Spleen (tissue), 11 donors: ENCODE data around the gene LRP2. TPM values are rescaled to one million over a fixed set of nuclear protein-coding genes. Genes with fewer than 3 reads are reported as not detected.
"Not testable (repeated sequence)": the region's sequence is repeated elsewhere in the genome, so short reads cannot be mapped to it uniquely, and the experiment has no call there.

Experiments used
- DNase-seq: peaks from one replicate; pipeline ENCODE4 v3.0.0-alpha.2; 2020
- H3K27ac ChIP-seq, 8 donors: fragments of 200-600 bp; sonication (generic) in 7 of 8; 1 replicate in 4 of 8; 2 replicates in 4 of 8; pipeline versions ENCODE4 v1.5.0 to v1.8.0; 2016 to 2021; ENCODE audit warnings: inconsistent platforms in 4 of 8, mild to moderate bottlenecking in 4 of 8, moderate library complexity in 1 of 8
- H3K27me3 ChIP-seq, 7 donors: fragments of 200-600 bp; sonication (generic) in 6 of 7; replicated peaks in 1 of 7; 1 replicate in 4 of 7; 2 replicates in 3 of 7; pipeline versions ENCODE4 v1.5.0 to v1.8.0; 2016 to 2021; ENCODE audit warnings: inconsistent platforms in 3 of 7, mild to moderate bottlenecking in 1 of 7
- H3K36me3 ChIP-seq, 6 donors: fragments of 200-600 bp; sonication (generic) in 5 of 6; 1 replicate in 4 of 6; 2 replicates in 2 of 6; pipeline versions ENCODE4 v1.5.0 to v1.8.0; 2016 to 2021; ENCODE audit warnings: inconsistent platforms in 2 of 6
- H3K4me1 ChIP-seq, 6 donors: fragments of 200-600 bp; sonication (generic) in 5 of 6; 1 replicate in 3 of 6; 2 replicates in 3 of 6; pipeline versions ENCODE4 v1.5.0 to v1.8.0; 2016 to 2021; ENCODE audit warnings: inconsistent platforms in 3 of 6
- H3K4me3 ChIP-seq, 8 donors: fragments of 200-600 bp; sonication (generic) in 7 of 8; 1 replicate in 4 of 8; 2 replicates in 4 of 8; pipeline versions ENCODE4 v1.5.0 to v1.8.0; 2016 to 2021; ENCODE audit warnings: inconsistent platforms in 4 of 8, mild to moderate bottlenecking in 4 of 8, moderate library complexity in 2 of 8
- H3K9me3 ChIP-seq, 8 donors: fragments of 200-600 bp; sonication (generic) in 7 of 8; 1 replicate in 4 of 8; 2 replicates in 4 of 8; pipeline versions ENCODE4 v1.5.0 to v1.8.0; 2016 to 2021; ENCODE audit warnings: inconsistent platforms in 4 of 8
- POLR2A ChIP-seq, 3 donors: fragments of 450-650 bp; IDR thresholded peaks; one replicate each; pipeline ENCODE4 v1.5.1; 2017; ENCODE audit warnings: antibody characterized with exemption in 3 of 3, mild to moderate bottlenecking in 1 of 3
- POLR2AphosphoS5 ChIP-seq, 3 donors: sonication (generic); formaldehyde crosslinking; IDR thresholded peaks; one replicate each; pipeline ENCODE4 v1.5.1; 2017; ENCODE audit warnings: antibody characterized with exemption in 3 of 3
- WGBS, 5 donors: extraction: QIAGEN DNeasy Blood & Tissue Kit in 3 of 5; methylation state at CpG; one replicate each; pipeline versions ENCODE4 v1.1.5 to v1.1.7; 2013 to 2018; 5-methylcytosine and 5-hydroxymethylcytosine counted together
- intact Hi-C: fragments of 100-400 bp; cut with DNase I; formaldehyde crosslinking; loops from one replicate; pipeline ENCODE4 v1.15.0; 2023; ENCODE audit warnings: low total_unique reads
- polyA plus RNA-seq, 3 donors: library from polyadenylated mRNA; stranded (reverse); fragments of 200-250 nt; gene quantifications; one replicate each; pipeline ENCODE4 v1.2.1, GENCODE V29; 2013
- total RNA-seq, 7 donors: library from RNA; depleted of rRNA in 3 of 7; stranded (reverse); fragments of >200 nt in 3 of 7; fragmentation: NEBNext Ultra II Directional in 4 of 7; extraction: Animal tissue kit (Norgen Biotek cat#: 25700) in 4 of 7; gene quantifications; one replicate each; pipeline versions ENCODE4 v1.1.0 to v1.2.1, GENCODE V29; 2016 to 2021
- TF ChIP-seq, protein P1 (sequence below), 11 experiments: fragments of 200-600 bp in 7 of 11; fragments of 450-650 bp in 4 of 11; sonication (generic) in 4 of 11; IDR thresholded peaks in 8 of 11; conservative IDR thresholded peaks in 3 of 11; 1 replicate in 7 of 11; 2 replicates in 4 of 11; pipeline versions ENCODE4 v1.4.0 to v1.8.0; 2016 to 2021; ENCODE audit warnings: antibody characterized with exemption in 11 of 11, inconsistent platforms in 4 of 11, mild to moderate bottlenecking in 1 of 11
- donor health status: healthy with polysubstance abuse.
- donor health status: DM: no; HTN: no; CAD: no; lungs with moderate emphysema.
- donor health status: DM: no; HTN: no; CAD: no.
- donor health status: Bipolar disorder and iron deficiency.
- donor health status: healthy.
- donor health status: DM: no; HTN: no; CAD: no.
- donor health status: DM: yes; HTN: yes; CAD: no.

The LRP2 gene
- total and polyA plus RNA-seq, 10 donors: not detected

DNA sequence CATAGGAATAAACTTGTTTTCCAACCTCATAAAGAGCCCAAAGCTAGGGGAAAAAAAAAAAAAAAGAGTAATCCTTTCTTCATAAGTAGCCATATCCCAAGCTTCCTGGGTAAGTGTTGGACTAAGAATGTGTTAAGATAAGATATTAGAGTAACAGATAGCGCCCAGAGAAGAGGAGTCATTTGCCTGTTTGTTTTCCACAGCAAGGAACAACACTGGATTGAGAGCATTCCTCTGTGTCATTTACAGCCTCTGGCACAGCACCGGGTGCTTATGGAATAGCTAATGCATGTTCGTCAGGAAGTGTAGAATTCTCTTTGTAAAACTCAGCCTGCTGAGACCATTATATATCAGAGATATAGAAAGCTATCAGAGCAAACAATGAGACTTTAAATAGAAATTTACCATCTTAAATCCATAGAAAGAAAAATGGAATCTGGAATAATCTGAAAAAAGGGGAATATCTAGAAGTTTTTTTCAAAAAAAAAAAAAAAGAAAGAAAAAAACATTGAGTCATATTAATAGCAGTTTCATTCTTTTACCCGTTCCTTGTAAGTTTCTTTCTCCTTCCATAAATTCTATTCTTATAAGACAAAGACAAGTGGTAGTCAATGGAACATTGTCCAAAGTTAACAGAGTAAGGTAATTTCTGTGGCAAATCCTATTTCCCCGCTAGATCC lies 37.6 kb downstream of the LRP2 start:
- no peaks in the 10 kb centered on the region for H3K4me1 ChIP-seq
- DNase-seq: no peak
- H3K27ac ChIP-seq: no peak overlapping the region
- intact Hi-C loops: no loop called here
- peaks cover 0 to 10% (median 0%) of the 10 kb centered on the region in 7 donors for H3K27me3 ChIP-seq
- no peaks in the 10 kb centered on the region for H3K36me3 ChIP-seq
- 60 to 73% (median 70%) methylated on average over 5 of the region's 5 CpGs for WGBS, 5 donors
- H3K4me3 ChIP-seq: no peak overlapping the region
- TF ChIP-seq, protein P1, sequence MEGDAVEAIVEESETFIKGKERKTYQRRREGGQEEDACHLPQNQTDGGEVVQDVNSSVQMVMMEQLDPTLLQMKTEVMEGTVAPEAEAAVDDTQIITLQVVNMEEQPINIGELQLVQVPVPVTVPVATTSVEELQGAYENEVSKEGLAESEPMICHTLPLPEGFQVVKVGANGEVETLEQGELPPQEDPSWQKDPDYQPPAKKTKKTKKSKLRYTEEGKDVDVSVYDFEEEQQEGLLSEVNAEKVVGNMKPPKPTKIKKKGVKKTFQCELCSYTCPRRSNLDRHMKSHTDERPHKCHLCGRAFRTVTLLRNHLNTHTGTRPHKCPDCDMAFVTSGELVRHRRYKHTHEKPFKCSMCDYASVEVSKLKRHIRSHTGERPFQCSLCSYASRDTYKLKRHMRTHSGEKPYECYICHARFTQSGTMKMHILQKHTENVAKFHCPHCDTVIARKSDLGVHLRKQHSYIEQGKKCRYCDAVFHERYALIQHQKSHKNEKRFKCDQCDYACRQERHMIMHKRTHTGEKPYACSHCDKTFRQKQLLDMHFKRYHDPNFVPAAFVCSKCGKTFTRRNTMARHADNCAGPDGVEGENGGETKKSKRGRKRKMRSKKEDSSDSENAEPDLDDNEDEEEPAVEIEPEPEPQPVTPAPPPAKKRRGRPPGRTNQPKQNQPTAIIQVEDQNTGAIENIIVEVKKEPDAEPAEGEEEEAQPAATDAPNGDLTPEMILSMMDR (IDR thresholded peaks at IDR 0.05 in 8 of 11, conservative IDR thresholded peaks at IDR 0.05 in 3 of 11): no peak
- TF ChIP-seq POLR2A (IDR thresholded peaks at IDR 0.05): no peak
- no peaks in the 10 kb centered on the region for H3K9me3 ChIP-seq

DNA sequence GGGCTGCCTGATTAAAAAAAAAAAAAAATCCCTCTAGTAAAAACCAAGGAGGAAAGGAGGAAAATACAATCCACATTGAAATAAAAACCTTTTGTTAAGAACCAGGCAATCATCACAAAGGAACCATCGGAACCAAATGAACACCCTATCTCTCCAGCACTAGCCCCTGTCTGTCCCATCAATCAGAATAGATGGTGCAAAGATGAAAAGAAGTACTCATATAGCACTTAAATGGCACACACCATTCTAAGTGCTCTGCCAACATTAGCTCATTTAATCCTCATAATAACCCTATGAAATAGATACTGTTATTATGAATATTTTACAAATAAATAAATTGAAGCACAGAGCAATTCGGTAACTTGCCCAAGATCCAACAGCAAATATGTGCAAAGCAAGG lies 38.5 kb downstream of the LRP2 start:
- TF ChIP-seq POLR2AphosphoS5 (IDR thresholded peaks at IDR 0.05) (no peak), POLR2A (IDR thresholded peaks at IDR 0.05) (no peak)
- 76 to 85% (median 84%) methylated on average over 2 of the region's 2 CpGs for WGBS, 5 donors
- intact Hi-C loops: no loop called here

DNA sequence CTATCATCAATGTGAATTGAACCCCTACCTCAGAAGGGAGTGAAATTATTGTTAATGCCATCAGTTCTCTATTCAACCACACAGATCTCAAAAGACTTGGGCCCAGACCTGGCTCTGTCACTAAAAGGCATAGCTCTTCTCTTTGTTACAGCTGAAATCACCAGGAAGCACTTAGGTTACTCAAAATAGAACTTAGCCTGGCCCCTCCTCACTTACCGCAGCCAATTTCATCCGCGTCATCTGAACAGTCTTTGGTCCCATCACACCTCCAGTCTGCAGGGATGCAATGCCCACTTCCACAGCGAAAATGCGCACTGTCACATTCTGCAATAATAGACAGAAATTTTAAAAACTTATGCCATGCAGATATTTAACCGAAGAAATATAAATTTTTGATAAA lies 41.8 kb downstream of the LRP2 start:
- TF ChIP-seq POLR2A (IDR thresholded peaks at IDR 0.05) (no peak), POLR2AphosphoS5 (IDR thresholded peaks at IDR 0.05) (no peak)
- TF ChIP-seq, protein P1 (IDR thresholded peaks at IDR 0.05 in 8 of 11, conservative IDR thresholded peaks at IDR 0.05 in 3 of 11): no peak
- Histone ChIP-seq H3K27me3 (peaks cover 0 to 27% (median 0%) of the 10 kb centered on the region in 7 donors), H3K4me3 (no peak overlapping the region), H3K9me3 (no peaks in the 10 kb centered on the region), H3K4me1 (no peaks in the 10 kb centered on the region), H3K36me3 (no peaks in the 10 kb centered on the region), H3K27ac (no peak overlapping the region)
- no peak for DNase-seq
- intact Hi-C loops: no loop called here
- 84 to 97% (median 87%) methylated on average over 6 of the region's 6 CpGs for WGBS, 5 donors

More for the DNA sequence above, 38.5 kb downstream of the LRP2 start:
- Histone ChIP-seq H3K36me3 (no peaks in the 10 kb centered on the region), H3K27ac (no peak overlapping the region), H3K27me3 (peaks cover 0 to 3% (median 0%) of the 10 kb centered on the region in 7 donors), H3K4me1 (no peaks in the 10 kb centered on the region), H3K4me3 (no peak overlapping the region), H3K9me3 (no peaks in the 10 kb centered on the region)
- no peak for DNase-seq

DNA sequence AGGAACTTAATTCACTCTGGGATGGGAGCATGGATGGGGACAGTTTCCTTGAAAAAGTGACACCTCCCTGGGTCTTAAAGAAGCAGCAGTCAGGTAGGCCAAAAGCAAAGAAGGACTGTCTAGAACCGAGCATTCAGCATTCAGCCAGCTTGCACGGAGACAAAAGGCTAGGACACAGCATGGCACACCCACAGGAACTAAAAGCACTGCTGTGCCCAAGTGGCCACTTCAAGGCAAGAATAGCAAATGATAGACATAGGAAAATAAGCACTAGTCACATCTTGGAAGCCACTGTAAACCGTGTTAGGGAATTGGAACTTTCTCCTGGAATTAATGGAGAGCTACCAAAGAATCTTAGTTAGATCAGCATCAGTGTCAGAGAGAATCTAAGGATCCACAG lies 47.0 kb downstream of the LRP2 start:
- Histone ChIP-seq H3K9me3 (no peaks in the 10 kb centered on the region), H3K4me3 (no peak overlapping the region), H3K36me3 (no peaks in the 10 kb centered on the region), H3K4me1 (no peaks in the 10 kb centered on the region), H3K27ac (no peak overlapping the region), H3K27me3 (peaks cover 0 to 46% (median 0%) of the 10 kb centered on the region in 7 donors)
- 73 to 87% (median 82%) methylated on average over 3 of the region's 3 CpGs for WGBS, 5 donors
- DNase-seq: no peak
- intact Hi-C loops: no loop called here
- TF ChIP-seq, protein P1 (IDR thresholded peaks at IDR 0.05 in 8 of 11, conservative IDR thresholded peaks at IDR 0.05 in 3 of 11): no peak
- no peak for TF ChIP-seq POLR2AphosphoS5 (IDR thresholded peaks at IDR 0.05)
- no peak for TF ChIP-seq POLR2A (IDR thresholded peaks at IDR 0.05)

DNA sequence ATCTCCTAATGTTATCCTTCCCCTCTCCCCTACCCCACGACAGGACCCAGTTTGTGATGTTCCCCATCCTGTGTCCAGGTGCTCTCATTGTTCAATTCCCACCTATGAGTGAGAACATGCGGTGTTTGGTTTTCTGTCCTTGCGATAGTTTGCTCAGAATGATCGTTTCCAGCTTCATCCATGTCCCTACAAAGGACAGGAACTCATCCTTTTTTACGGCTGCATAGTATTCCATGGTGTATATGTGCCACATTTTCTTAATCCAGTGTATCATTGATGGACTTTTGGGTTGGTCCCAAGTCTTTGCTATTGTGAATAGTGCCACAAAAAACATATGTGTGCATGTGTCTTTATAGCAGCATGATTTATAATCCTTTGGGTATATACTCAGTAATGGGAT lies 54.0 kb downstream of the LRP2 start:
- H3K27ac ChIP-seq, DNase-seq, H3K4me1 ChIP-seq, H3K27me3 ChIP-seq, H3K4me3 ChIP-seq, intact Hi-C loops, H3K36me3 ChIP-seq: not testable (repeated sequence)
- peaks cover 0 to 13% (median 4%) of the 10 kb centered on the region in 8 donors for H3K9me3 ChIP-seq
- WGBS, 5 donors: 84 to 94% (median 91%) methylated on average over 5 of the region's 5 CpGs

DNA sequence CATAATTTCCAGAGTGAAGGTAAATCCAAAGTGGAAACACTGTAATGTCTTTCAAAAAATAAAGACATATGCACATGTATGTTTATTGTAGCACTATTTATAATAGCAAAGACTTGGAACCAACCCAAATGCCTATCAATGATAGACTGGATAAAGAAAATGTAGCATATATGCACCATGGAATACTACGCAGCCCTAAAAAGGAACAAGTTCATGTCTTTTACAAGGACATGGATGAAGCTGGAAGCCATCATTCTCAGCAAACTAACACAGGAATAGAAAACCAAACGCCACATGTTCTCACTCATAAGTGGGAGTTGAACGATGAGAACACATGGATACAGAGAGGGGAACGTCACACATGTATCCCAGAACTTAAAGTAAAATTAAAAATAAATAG lies 57.6 kb downstream of the LRP2 start:
- H3K4me3 ChIP-seq, H3K36me3 ChIP-seq, H3K27me3 ChIP-seq, H3K27ac ChIP-seq, intact Hi-C loops, DNase-seq, H3K4me1 ChIP-seq: not testable (repeated sequence)
- H3K9me3 ChIP-seq: peaks cover 0 to 13% (median 4%) of the 10 kb centered on the region in 8 donors
- WGBS, 5 donors: 89 to 97% (median 92%) methylated on average over 4 of the region's 4 CpGs
